GM12878 (cell line): Measurements from ENCODE around the gene CDON. TPM values are rescaled to one million over a fixed set of nuclear protein-coding genes. Genes with fewer than 3 reads are reported as not detected.

Source experiments
- ATAC-seq: fragments of 200-7000 bp; cut with Tn5 transposase; 3 replicates; pipeline ENCODE4 v1.9.1; 2020; ENCODE audit warnings: mild to moderate bottlenecking, moderate library complexity
- BruUV-seq: library from RNA; stranded (reverse); fragments of 400-500 nt; replicated peaks from 2 replicates; lab custom pipeline; 2021; lab: Mats Ljungman, UMichigan
- CTCF ChIA-PET: fragments of 300-600 bp; sonication (Branson Sonifier 250); formaldehyde crosslinking; extraction: SDS; loops from one replicate; lab custom pipeline; 2021; ENCODE audit warnings: inconsistent platforms; lab: Yijun Ruan, JAX
- POLR2A ChIA-PET: fragments of 350-600 bp; formaldehyde crosslinking; extraction: SDS; loops from one replicate; lab custom pipeline; 2021; ENCODE audit warnings: inconsistent platforms; lab: Charles Lee
- RAD21 ChIA-PET: fragments of 300-600 bp; sonication (Branson Sonifier 250); formaldehyde crosslinking; loops from one replicate; lab custom pipeline; 2023; ENCODE audit warnings: antibody characterized with exemption; ENCODE audit not compliant: unreplicated experiment; lab: Charles Lee
- SMC1A ChIA-PET: fragments of 300-600 bp; sonication (Branson Sonifier 250); formaldehyde crosslinking; loops from one replicate; lab custom pipeline; 2023; ENCODE audit not compliant: unreplicated experiment, uncharacterized antibody; lab: Charles Lee
- DNase-seq: peaks from one replicate; pipeline ENCODE4 v3.0.0-alpha.2; 2011; ENCODE audit warnings: low read depth, low spot score
- FAIRE-seq: peaks from 3 replicates; lab custom pipeline; 2011; peaks lifted over from hg19 to GRCh38; lab: Jason Lieb, UNC
- H2AFZ ChIP-seq: 2 replicates; pipeline ENCODE4 v1.6.0; 2011; ENCODE audit warnings: low read depth, low read length, control low read depth; ENCODE audit not compliant: control insufficient read depth
- H3K27ac ChIP-seq: 2 replicates; pipeline ENCODE4 v1.5.1; 2011; ENCODE audit warnings: control low read depth; ENCODE audit not compliant: control insufficient read depth, insufficient read depth
- H3K27me3 ChIP-seq, 2 experiments: replicated peaks in 1 of 2; 2 replicates each; pipeline versions ENCODE4 v1.6.0 to v1.6.1; 2011; ENCODE audit warnings: low read length in 1 of 2; ENCODE audit not compliant: control insufficient read depth in 2 of 2, insufficient read depth in 2 of 2
- H3K36me3 ChIP-seq, 2 experiments: 2 replicates each; pipeline ENCODE4 v1.5.1; 2011; ENCODE audit warnings: low read length in 1 of 2; ENCODE audit not compliant: control insufficient read depth in 2 of 2, insufficient read depth in 2 of 2
- H3K4me1 ChIP-seq: 2 replicates; pipeline ENCODE4 v1.6.1; 2011; ENCODE audit warnings: mild to moderate bottlenecking, low read length, moderate library complexity, mixed read lengths; ENCODE audit not compliant: control insufficient read depth, insufficient read depth
- H3K4me2 ChIP-seq: 2 replicates; pipeline ENCODE4 v1.6.0; 2011; ENCODE audit warnings: control low read depth; ENCODE audit not compliant: control insufficient read depth, insufficient read depth
- H3K4me3 ChIP-seq: fragments of 200-600 bp; sonication (generic); 2 replicates; pipeline ENCODE4 v1.5.1; 2016
- H3K79me2 ChIP-seq: 2 replicates; pipeline ENCODE4 v1.6.0; 2011; ENCODE audit warnings: low read length; ENCODE audit not compliant: control insufficient read depth, insufficient read depth
- H3K9ac ChIP-seq: 2 replicates; pipeline ENCODE4 v1.8.0; 2011; ENCODE audit warnings: low read length, control low read depth, mixed read lengths; ENCODE audit not compliant: control insufficient read depth, insufficient read depth
- H3K9me3 ChIP-seq: replicated peaks from 3 replicates; pipeline ENCODE4 v1.5.1; 2011; ENCODE audit warnings: mild to moderate bottlenecking, low read length; ENCODE audit not compliant: control insufficient read depth, insufficient read depth
- H4K20me1 ChIP-seq: 2 replicates; pipeline ENCODE4 v1.6.0; 2011; ENCODE audit not compliant: control insufficient read depth, insufficient read depth
- CBX3 ChIP-seq: fragments of 200-600 bp; sonication (generic); IDR thresholded peaks from 2 replicates; pipeline ENCODE4 v1.6.1; 2016; ENCODE audit warnings: low read depth, borderline replicate concordance
- DPF2 ChIP-seq: fragments of 450-650 bp; IDR thresholded peaks from 2 replicates; pipeline ENCODE4 v1.6.1; 2017; ENCODE audit warnings: mild to moderate bottlenecking
- MEF2B ChIP-seq: fragments of 450-650 bp; IDR thresholded peaks from 2 replicates; pipeline ENCODE4 v1.6.1; 2018; ENCODE audit warnings: mild to moderate bottlenecking, moderate library complexity; ENCODE audit not compliant: partially characterized antibody, poor library complexity, severe bottlenecking
- MYB ChIP-seq: fragments of 150-350 bp; IDR thresholded peaks from 2 replicates; pipeline ENCODE4 v1.6.1; 2014; ENCODE audit warnings: mild to moderate bottlenecking, low read depth, low read length, borderline replicate concordance
- PAX5 ChIP-seq: IDR thresholded peaks from 2 replicates; pipeline ENCODE4 v1.6.1; 2011; ENCODE audit warnings: low read depth, low read length, borderline replicate concordance
- WRNIP1 ChIP-seq: IDR thresholded peaks from 2 replicates; pipeline ENCODE4 v1.6.1; 2011; ENCODE audit warnings: low read depth, low read length, improper control_type of control experiment, borderline replicate concordance
- WGBS: methylation state at CpG from one replicate; pipeline ENCODE4 v1.1.6; 2016; ENCODE audit warnings: low lambda C conversion rate; ENCODE audit not compliant: insufficient replicate concordance, insufficient coverage; ENCODE audit errors: missing lambda C conversion rate; 5-methylcytosine and 5-hydroxymethylcytosine counted together
- in situ Hi-C: fragments of 300-500 bp; cut with MboI; formaldehyde crosslinking; loops from 9 replicates; pipeline ENCODE4 v1.14.3; 2018; ENCODE audit warnings: mixed read lengths
- intact Hi-C: fragments of 100-400 bp; cut with micrococcal nuclease; formaldehyde crosslinking; loops from one replicate; pipeline ENCODE4 v1.14.2; 2022; ENCODE audit not compliant: unreplicated experiment
- polyA plus RNA-seq, 11 experiments: library from polyadenylated mRNA; depleted of rRNA in 4 of 11; unstranded in 6 of 11; stranded (reverse) in 5 of 11; fragments of >200 nt; fragmentation: Nextera tagmentation in 4 of 11; fragmentation: Illumina TruSeq in 1 of 11; extraction: Ambion mirVana in 4 of 11; extraction: Trizol in 1 of 11; gene quantifications; 1 replicate in 1 of 11; 2 replicates in 10 of 11; pipeline versions ENCODE4 v1.2.1 to v1.2.3, GENCODE V29; 2011 to 2016; ENCODE audit warnings: inconsistent platforms in 2 of 11, missing spikeins in 2 of 11, low read depth in 1 of 11
- total RNA-seq, 4 experiments: library from RNA; depleted of rRNA in 3 of 4; stranded (reverse); fragments of >200 nt in 3 of 4; fragmentation: Illumina TruSeq in 1 of 4; extraction: Trizol in 1 of 4; gene quantifications; 2 replicates each; pipeline versions ENCODE4 v1.2.1 to v1.2.3, GENCODE V29; 2013 to 2021
- TF ChIP-seq, protein P1 (sequence below): fragments of 450-650 bp; IDR thresholded peaks from 2 replicates; pipeline ENCODE4 v1.6.1; 2018; ENCODE audit warnings: borderline replicate concordance, mild to moderate bottlenecking; ENCODE audit not compliant: partially characterized antibody

Gene CDON
- total and polyA plus RNA-seq, 10 of the 15 experiments (the other 5 are each of a cell fraction or from before 2014, with no cell fraction given) = 0.07 to 4.2 (median 0.36) TPM

DNA sequence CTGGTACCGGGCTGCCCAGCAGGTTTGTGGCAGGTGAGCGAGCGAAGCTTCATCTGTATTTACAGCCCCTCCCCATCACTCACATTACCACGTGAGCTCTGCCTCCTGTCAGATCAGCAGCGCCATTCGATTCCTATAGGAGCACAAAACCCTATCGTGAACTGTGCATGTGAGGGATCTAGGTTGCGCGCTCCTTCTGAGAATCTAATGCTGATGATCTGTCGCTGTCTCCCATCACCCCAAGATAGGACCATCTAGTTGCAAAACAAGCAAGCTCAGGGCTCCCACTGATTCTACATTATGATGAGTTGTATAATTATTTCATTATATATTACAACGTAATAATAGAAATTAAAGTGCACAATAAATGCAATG, 132.6 kb downstream of the CDON start (continued):
- no peak for TF ChIP-seq DPF2
- no peak for TF ChIP-seq MEF2B
- TF ChIP-seq, protein P1, sequence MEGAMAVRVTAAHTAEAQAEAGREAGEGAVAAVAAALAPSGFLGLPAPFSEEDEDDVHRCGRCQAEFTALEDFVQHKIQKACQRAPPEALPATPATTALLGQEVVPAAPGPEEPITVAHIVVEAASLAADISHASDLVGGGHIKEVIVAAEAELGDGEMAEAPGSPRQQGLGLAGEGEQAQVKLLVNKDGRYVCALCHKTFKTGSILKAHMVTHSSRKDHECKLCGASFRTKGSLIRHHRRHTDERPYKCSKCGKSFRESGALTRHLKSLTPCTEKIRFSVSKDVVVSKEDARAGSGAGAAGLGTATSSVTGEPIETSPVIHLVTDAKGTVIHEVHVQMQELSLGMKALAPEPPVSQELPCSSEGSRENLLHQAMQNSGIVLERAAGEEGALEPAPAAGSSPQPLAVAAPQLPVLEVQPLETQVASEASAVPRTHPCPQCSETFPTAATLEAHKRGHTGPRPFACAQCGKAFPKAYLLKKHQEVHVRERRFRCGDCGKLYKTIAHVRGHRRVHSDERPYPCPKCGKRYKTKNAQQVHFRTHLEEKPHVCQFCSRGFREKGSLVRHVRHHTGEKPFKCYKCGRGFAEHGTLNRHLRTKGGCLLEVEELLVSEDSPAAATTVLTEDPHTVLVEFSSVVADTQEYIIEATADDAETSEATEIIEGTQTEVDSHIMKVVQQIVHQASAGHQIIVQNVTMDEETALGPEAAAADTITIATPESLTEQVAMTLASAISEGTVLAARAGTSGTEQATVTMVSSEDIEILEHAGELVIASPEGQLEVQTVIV = no peak
- no peak for TF ChIP-seq CBX3
- no peak for TF ChIP-seq WRNIP1

DNA sequence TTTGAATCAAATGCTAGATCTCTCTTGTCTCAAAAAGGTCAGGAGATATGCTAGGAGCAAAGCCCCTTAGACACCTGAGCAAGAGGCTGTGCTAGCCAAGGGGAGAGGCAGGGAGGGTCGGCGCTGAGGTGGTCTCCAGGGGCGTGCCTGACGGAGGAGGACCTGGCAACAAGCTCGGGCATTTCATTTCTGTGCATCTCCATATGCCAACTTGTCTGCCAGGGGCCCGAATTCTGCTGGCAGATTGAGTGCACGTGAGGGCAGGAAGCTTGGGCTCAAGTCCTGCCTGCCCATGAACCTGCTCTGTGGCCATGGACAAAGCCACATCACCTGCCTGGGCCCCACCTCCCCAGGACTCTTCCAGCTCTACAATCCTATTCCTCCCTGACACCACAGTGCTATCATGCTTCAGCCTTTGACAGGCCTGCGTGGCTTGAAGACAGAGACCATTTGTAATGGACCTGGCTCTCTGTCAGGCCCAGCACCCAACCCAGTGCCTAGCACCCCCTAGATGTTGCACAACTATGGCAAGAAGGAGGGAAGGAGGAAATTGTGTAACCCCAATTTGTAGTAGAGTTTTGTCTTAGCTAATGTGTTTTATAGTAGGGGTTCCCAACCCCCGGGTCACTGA, 133.1 kb downstream of the CDON start:
- Histone ChIP-seq H3K9ac (no peak overlapping the region), H3K4me1 (no peaks in the 10 kb centered on the region), H3K9me3 (no peaks in the 10 kb centered on the region), H3K4me3 (no peak overlapping the region), H2AFZ (no peak overlapping the region), H3K27me3 (no peaks in the 10 kb centered on the region; a peak in 1 of 4 replicates), H3K36me3 (no peaks in the 10 kb centered on the region), H3K27ac (no peak overlapping the region), H4K20me1 (no peaks in the 10 kb centered on the region), H3K4me2 (no peak overlapping the region), H3K79me2 (no peaks in the 10 kb centered on the region)
- ATAC-seq (no peak), DNase-seq (no peak), FAIRE-seq (no peak)
- RAD21 ChIA-PET = no interaction called here
- intact Hi-C loops (loop anchor here (10.0 kb wide), 1 partner anchor 385 kb away; no protein-coding TSS in a partner anchor), in situ Hi-C loops (no loop called here)
- POLR2A ChIA-PET = no interaction called here
- CTCF ChIA-PET = interaction anchor here (1.2 to 3.8 kb wide), 3 partner anchors 8 to 264 kb away, joined by 3 to 18 read pairs (median 4); no protein-coding TSS in a partner anchor
- WGBS = 32% methylated on average over 9 of the region's 9 CpGs
- TF ChIP-seq MYB (no peak), PAX5 (no peak)
- BruUV-seq = no TSS peak
- SMC1A ChIA-PET = interaction anchor here (1.2 to 1.6 kb wide), 2 partner anchors 11 kb away, joined by 3 read pairs; no protein-coding TSS in a partner anchor
